ENCODE data around the gene ZNF91.
"Not testable (repeated sequence)": the region's sequence is repeated elsewhere in the genome, so short reads cannot be mapped to it uniquely, and the experiment has no call there.

The ZNF91 gene

DNA sequence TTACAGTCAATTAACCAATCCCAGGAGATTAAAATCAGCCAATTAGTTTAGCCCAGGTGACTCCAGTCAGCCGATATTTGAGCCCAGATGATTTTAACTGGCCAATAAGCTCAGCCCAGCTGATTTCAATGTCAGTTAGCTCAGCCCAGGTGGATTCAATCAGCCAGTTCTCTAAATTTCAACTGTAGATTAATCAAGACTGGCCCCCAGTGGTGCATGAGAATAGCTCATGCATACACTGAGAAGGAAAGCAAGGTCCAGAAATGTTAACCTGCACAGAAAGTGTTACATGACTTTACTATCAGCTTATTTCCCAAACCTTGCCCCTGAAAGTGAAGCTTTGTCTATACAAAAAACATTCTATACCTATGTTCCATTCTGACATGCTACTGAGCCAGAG lies 89.7 kb downstream of the ZNF91 start:
- H3K9me3 ChIP-seq (ENCODE audit: control insufficient read depth in 2 of 2, low read length in 2 of 2): peaks cover 5 to 9% of the 10 kb centered on the region in 2 donors
- no peak overlapping the region for H3K9ac ChIP-seq (ENCODE audit: low read length in 2 of 2)
- H3K27me3 ChIP-seq (ENCODE audit: control insufficient read depth in 1 of 2, insufficient read depth in 2 of 2, low read length in 2 of 2): no peaks in the 10 kb centered on the region
- no peak overlapping the region for H3K4me3 ChIP-seq (ENCODE audit: low read length in 2 of 2)
- H3K27ac ChIP-seq (ENCODE audit: low read length): no peak overlapping the region
- H3K36me3 ChIP-seq (ENCODE audit: control insufficient read depth in 2 of 2, insufficient read depth in 2 of 2, low read length in 2 of 2): no peaks in the 10 kb centered on the region
- H3K4me1 ChIP-seq (ENCODE audit: control insufficient read depth, insufficient read depth, low read length): no peaks in the 10 kb centered on the region

DNA sequence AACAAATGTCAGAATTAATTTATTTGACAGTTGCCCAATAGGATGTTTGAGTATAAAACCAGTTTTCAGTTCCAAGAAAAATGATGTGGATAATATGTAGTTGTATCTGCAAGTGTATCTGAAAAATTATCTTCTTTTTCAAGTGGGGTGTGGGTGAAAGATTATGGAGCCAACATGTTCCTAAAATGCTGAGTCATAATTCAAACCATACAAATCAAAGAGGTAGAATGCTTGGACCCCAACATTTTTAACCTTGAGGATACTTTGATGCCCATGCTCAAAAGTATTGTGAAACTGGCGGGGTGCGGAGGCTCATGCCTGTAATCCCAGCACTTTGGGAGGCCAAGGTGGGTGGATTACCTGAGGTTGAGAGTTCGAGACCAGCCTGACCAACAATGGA lies 91.0 kb downstream of the ZNF91 start:
- H3K9ac ChIP-seq (ENCODE audit: low read length in 2 of 2): no peak overlapping the region
- H3K27ac ChIP-seq (ENCODE audit: low read length): no peak overlapping the region
- H3K36me3 ChIP-seq (ENCODE audit: control insufficient read depth in 2 of 2, insufficient read depth in 2 of 2, low read length in 2 of 2): no peaks in the 10 kb centered on the region
- H3K4me1 ChIP-seq (ENCODE audit: control insufficient read depth, insufficient read depth, low read length): no peaks in the 10 kb centered on the region
- H3K4me3 ChIP-seq (ENCODE audit: low read length in 2 of 2): no peak overlapping the region
- H3K27me3 ChIP-seq (ENCODE audit: control insufficient read depth in 1 of 2, insufficient read depth in 2 of 2, low read length in 2 of 2): no peaks in the 10 kb centered on the region
- peaks cover 5 to 9% of the 10 kb centered on the region in 2 donors for H3K9me3 ChIP-seq (ENCODE audit: control insufficient read depth in 2 of 2, low read length in 2 of 2)

DNA sequence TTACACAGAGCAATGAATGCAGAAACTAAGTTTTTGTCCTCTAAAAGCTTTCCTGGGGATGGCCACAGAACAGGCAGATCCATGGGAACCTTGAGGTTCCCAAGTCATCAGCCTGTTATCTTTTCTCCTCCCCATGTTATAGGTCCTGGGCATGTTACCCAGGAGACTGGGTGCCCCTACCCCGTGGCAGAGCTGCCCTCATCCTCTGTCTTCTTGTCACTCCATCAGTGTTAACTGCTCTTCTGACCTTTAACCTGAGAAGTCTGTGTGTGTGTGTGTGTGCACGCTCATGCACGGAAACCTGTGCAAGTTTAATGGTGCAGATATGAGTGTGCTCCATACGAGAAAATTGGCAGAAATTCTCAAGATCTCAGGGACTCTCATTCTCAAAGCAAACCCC lies 101.1 kb downstream of the ZNF91 start:
- Histone ChIP-seq H3K9ac (ENCODE audit: low read length in 2 of 2) (no peak overlapping the region), H3K27me3 (ENCODE audit: control insufficient read depth in 1 of 2, insufficient read depth in 2 of 2, low read length in 2 of 2) (no peaks in the 10 kb centered on the region), H3K9me3 (ENCODE audit: control insufficient read depth in 2 of 2, low read length in 2 of 2) (no peaks in the 10 kb centered on the region), H3K4me3 (ENCODE audit: low read length in 2 of 2) (no peak overlapping the region), H3K27ac (ENCODE audit: low read length) (no peak overlapping the region), H3K36me3 (ENCODE audit: control insufficient read depth in 2 of 2, insufficient read depth in 2 of 2, low read length in 2 of 2) (no peaks in the 10 kb centered on the region), H3K4me1 (ENCODE audit: control insufficient read depth, insufficient read depth, low read length) (no peaks in the 10 kb centered on the region)

DNA sequence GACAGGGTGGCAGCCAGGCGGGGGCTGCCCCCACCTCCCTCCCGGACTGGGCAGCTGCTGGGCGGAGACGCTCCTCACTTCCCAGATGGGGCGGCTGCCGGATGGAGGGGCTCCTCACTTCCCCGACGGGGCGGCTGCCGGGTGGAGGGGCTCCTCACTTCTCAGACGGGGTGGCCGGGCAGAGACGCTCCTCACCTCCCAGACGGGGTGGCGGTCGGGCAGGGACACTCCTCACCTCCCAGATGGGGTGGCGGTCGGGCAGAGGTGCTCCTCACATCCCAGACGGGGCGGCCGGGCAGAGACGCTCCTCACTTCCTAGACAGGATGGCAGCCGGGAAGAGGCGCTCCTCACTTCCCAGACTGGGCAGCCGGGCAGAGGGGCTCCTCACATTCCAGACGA lies 105.3 kb downstream of the ZNF91 start:
- H3K4me3 ChIP-seq (ENCODE audit: low read length in 2 of 2); H3K9ac ChIP-seq (ENCODE audit: low read length in 2 of 2): not testable (repeated sequence)

More for the DNA sequence above, 105.3 kb downstream of the ZNF91 start:
- not testable (repeated sequence) for H3K27me3 ChIP-seq (ENCODE audit: control insufficient read depth in 1 of 2, insufficient read depth in 2 of 2, low read length in 2 of 2); H3K4me1 ChIP-seq (ENCODE audit: control insufficient read depth, insufficient read depth, low read length); H3K27ac ChIP-seq (ENCODE audit: low read length); H3K9me3 ChIP-seq (ENCODE audit: control insufficient read depth in 2 of 2, low read length in 2 of 2); H3K36me3 ChIP-seq (ENCODE audit: control insufficient read depth in 2 of 2, insufficient read depth in 2 of 2, low read length in 2 of 2)
